BJ (cell line): ENCODE measurements around the gene LINS1. TPM values are rescaled to one million over a fixed set of nuclear protein-coding genes. Genes with fewer than 3 reads are reported as not detected.

Experiments
- CTCF ChIA-PET: fragments of 350-600 bp; formaldehyde crosslinking; extraction: SDS; loops from one replicate; lab custom pipeline; 2021; ENCODE audit warnings: antibody characterized with exemption, inconsistent platforms; lab: Yijun Ruan, JAX
- POLR2A ChIA-PET: fragments of 300-600 bp; sonication (Branson Sonifier 250); formaldehyde crosslinking; extraction: SDS; loops from one replicate; lab custom pipeline; 2021; ENCODE audit warnings: antibody characterized with exemption; lab: Charles Lee
- DNase-seq: peaks from one replicate; pipeline ENCODE4 v3.0.0-alpha.2; 2011; ENCODE audit warnings: low read depth
- H3K27me3 ChIP-seq: 2 replicates; pipeline ENCODE4 v1.6.0; 2011; ENCODE audit warnings: low read length; ENCODE audit not compliant: control insufficient read depth, insufficient read depth
- H3K36me3 ChIP-seq: 2 replicates; pipeline ENCODE4 v1.5.1; 2011; ENCODE audit warnings: low read length; ENCODE audit not compliant: control insufficient read depth, insufficient read depth
- H3K4me3 ChIP-seq: 2 replicates; pipeline ENCODE4 v1.5.1; 2011; ENCODE audit warnings: low read depth, mild to moderate bottlenecking, control low read depth, low read length
- CTCF ChIP-seq: IDR thresholded peaks from 2 replicates; pipeline ENCODE4 v1.5.1; 2011; ENCODE audit warnings: low read depth, mild to moderate bottlenecking, control low read depth, inconsistent platforms, low read length, moderate library complexity; ENCODE audit not compliant: insufficient read depth
- polyA plus RNA-seq: library from polyadenylated mRNA; depleted of rRNA; stranded (reverse); fragments of >200 nt; gene quantifications from 2 replicates; pipeline ENCODE4 v1.2.3, GENCODE V29; 2011

The LINS1 gene
- polyA plus RNA-seq, 1 experiment, result 5.9 TPM

DNA sequence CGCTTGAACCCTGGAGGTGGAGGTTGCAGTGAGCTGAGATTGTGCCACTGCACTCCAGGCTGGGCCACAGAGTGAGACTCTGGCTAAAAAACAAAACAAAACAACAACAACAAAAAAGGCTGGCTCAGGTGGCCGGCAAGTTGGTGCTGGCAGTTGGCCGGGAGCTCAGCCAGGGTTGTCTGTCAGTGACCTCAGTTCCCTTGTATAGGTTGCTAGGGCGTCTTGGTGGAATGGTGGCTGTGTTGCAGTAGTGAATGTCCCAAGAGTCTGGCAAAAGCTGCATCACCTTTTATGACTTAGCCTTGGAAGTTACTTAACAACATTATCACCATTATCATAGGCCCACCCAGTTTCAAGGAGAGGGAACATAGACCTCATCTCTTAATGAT lies 41.0 kb upstream of the LINS1 start:
- CTCF ChIA-PET, result interaction anchor here (0.8 kb wide), 1 partner anchor 360 kb away, joined by 3 read pairs; no protein-coding TSS in a partner anchor

DNA sequence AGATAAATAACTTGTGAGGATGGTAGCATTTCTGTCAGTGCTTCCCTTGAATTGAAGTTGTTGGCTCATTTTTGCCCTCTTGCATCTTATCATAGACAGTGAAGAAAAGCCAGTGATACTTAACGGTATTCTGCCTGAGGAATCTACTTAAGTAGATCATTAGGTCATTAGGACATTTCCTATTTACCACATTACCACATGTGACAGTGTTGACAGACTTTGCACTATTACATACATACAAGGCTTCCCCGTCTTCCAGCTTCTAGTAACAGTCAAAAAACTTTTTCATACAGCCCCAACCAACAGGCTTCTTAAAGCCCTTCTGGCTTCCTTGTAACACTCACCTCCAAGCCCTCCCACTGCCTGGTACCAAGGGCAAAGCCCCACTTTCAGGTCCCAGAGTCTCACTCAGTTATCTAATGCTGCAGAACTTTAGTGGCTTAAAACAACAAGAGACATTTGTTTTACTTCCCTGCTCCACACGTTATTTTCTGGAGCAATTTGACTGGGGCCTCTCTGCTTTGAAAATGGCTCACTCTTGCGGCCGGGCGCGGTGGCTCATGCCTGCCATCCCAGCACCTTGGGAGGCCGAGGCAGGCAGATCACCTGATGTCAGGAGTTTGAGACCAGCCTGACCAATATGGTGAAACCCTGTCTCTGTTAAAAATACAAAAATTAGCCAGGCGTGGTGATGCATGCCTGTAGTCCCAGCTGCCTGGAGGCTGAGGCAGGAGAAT lies 40.4 kb upstream of the LINS1 start:
- Histone ChIP-seq H3K4me3 (no peak overlapping the region), H3K36me3 (no peaks in the 10 kb centered on the region; the same call in 1 of the 2 replicates), H3K27me3 (no peaks in the 10 kb centered on the region)
- DNase-seq, result no peak
- ChIA-PET CTCF (no interaction called here), POLR2A (no interaction called here)
- TF ChIP-seq CTCF, result no peak

More for the DNA sequence above, 41.0 kb upstream of the LINS1 start:
- Histone ChIP-seq H3K4me3 (no peak overlapping the region), H3K36me3 (no peaks in the 10 kb centered on the region; the same call in 1 of the 2 replicates), H3K27me3 (no peaks in the 10 kb centered on the region)
- no peak for TF ChIP-seq CTCF
- DNase-seq, result no peak
- POLR2A ChIA-PET, result no interaction called here

DNA sequence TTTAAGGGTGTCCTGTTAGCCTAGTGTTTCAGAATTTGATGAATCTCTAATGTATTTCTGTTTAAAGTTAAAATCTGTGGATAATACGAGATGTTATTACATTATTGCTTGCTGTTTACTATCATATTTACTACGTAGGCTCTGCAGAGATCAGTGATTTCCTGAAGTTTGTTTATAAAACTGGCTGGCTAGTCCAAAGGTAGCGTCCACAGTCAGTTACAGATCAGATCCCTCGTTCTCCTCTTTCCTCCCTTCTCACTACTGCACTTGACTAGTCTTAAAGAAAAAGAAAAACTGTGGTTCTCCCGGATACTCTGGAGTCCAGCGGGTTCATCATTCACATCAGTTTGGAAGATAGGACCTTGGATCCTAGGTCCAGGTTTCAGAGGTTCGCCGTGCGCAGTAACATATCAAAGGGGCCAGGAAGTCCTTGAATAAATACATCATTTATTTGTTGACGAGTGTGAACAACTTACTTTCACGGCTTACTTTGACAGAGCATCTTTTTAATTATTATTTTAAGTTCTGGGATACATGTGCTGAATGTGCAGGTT lies 36.3 kb upstream of the LINS1 start:
- Histone ChIP-seq H3K36me3 (no peaks in the 10 kb centered on the region), H3K27me3 (no peaks in the 10 kb centered on the region), H3K4me3 (no peak overlapping the region)
- no peak for TF ChIP-seq CTCF
- ChIA-PET POLR2A (no interaction called here), CTCF (no interaction called here)
- DNase-seq, result no peak

DNA sequence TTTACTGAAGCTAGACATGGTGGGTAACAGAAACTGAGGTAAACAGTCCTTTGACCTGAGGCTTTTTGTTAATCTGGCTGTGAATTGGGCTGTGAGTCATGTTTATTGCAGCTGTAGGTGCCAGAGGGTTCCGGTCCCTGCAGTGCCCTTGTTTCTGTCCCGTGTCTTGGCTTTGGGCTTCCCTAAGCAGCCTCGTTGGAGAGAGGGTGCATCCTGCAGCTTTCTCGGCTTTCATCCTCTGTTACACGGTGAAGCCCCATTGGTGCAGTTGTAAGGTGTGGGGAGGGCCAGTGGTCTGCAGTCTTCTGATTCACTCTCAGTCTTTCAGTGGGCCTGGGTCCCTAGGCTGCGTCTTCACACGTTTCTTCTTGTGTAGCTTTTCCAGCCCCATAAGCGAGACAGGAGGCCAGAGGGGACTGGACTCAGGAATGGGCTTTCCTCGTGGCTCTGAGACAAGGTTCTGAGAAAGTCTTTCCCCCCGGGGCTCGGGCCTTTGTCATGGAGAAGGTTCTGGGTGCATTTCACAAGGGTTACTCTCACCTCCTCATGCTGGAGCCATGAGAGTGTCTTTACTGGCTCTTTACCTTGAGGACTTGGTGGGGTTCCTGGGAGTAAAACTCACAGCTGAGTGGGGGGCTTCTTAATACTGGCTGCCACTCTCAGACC lies 33.6 kb upstream of the LINS1 start:
- Histone ChIP-seq H3K36me3 (peaks cover 4% of the 10 kb centered on the region; the same call in 1 of the 2 replicates), H3K4me3 (no peak overlapping the region), H3K27me3 (no peaks in the 10 kb centered on the region)
- no peak for DNase-seq
- ChIA-PET CTCF (interaction anchor here (0.5 to 1.6 kb wide), 5 partner anchors 13 to 371 kb away, joined by 3 to 5 read pairs (median 3); no protein-coding TSS in a partner anchor), POLR2A (no interaction called here)
- TF ChIP-seq CTCF, result no peak

DNA sequence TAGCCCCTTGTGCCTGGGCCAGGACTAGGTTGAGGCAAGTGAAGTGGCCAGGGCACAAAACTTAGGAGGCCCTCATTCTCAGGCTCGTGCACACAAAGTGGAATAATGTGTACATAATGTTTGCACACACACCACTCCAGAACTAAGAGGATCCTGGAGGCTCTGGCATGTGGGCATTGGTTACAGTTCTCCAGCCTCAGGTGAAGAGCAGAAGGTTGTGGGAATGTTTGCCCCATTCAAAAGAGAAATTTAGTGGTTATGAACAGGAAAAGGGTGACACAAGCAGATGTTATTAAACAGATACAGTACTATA lies 31.7 kb upstream of the LINS1 start:
- no peak for DNase-seq
- Histone ChIP-seq H3K36me3 (peaks cover 4% of the 10 kb centered on the region; the same call in 1 of the 2 replicates), H3K4me3 (no peak overlapping the region), H3K27me3 (no peaks in the 10 kb centered on the region)
- ChIA-PET CTCF (interaction anchor here (0.6 to 1.4 kb wide), 2 partner anchors 29 to 239 kb away, joined by 3 to 4 read pairs; no protein-coding TSS in a partner anchor), POLR2A (no interaction called here)
- TF ChIP-seq CTCF, result no peak
